Osteocyte (in vitro differentiated cells): ENCODE data around the gene SPHK2. TPM values are rescaled to one million over a fixed set of nuclear protein-coding genes. Genes with fewer than 3 reads are reported as not detected.

Experiments
- DNase-seq: peaks from one replicate; pipeline ENCODE4 v3.0.0; 2021; ENCODE audit warnings: mixed read lengths; ENCODE audit not compliant: unreplicated experiment; ENCODE audit errors: extremely low spot score
- H3K27ac Mint-ChIP-seq: one replicate; pipeline ENCODE4 v1.8.0; 2021; ENCODE audit warnings: mild to moderate bottlenecking, mixed read lengths; ENCODE audit not compliant: unreplicated experiment
- H3K27me3 Mint-ChIP-seq: one replicate; pipeline ENCODE4 v1.8.0; 2021; ENCODE audit warnings: mixed read lengths; ENCODE audit not compliant: unreplicated experiment
- H3K36me3 Mint-ChIP-seq: one replicate; pipeline ENCODE4 v1.8.0; 2021; ENCODE audit warnings: mixed read lengths; ENCODE audit not compliant: unreplicated experiment
- H3K4me1 Mint-ChIP-seq: one replicate; pipeline ENCODE4 v1.8.0; 2021; ENCODE audit warnings: mixed read lengths; ENCODE audit not compliant: unreplicated experiment
- H3K4me3 Mint-ChIP-seq: one replicate; pipeline ENCODE4 v1.8.0; 2021; ENCODE audit warnings: mild to moderate bottlenecking, moderate library complexity, mixed read lengths; ENCODE audit not compliant: unreplicated experiment
- H3K9me3 Mint-ChIP-seq: one replicate; pipeline ENCODE4 v1.8.0; 2021; ENCODE audit warnings: mixed read lengths; ENCODE audit not compliant: unreplicated experiment
- total RNA-seq: library from RNA; stranded (reverse); gene quantifications from 2 replicates; pipeline ENCODE4 v1.2.1, GENCODE V29; 2021
- TF ChIP-seq, protein P1 (sequence below): fragments of 200-600 bp; sonication (generic); IDR thresholded peaks from 2 replicates; pipeline ENCODE4 v1.5.0; 2021; ENCODE audit warnings: antibody characterized with exemption, mild to moderate bottlenecking, moderate library complexity

The SPHK2 gene
- total RNA-seq, 1 donor from 2014 or later = 34.7 TPM

DNA sequence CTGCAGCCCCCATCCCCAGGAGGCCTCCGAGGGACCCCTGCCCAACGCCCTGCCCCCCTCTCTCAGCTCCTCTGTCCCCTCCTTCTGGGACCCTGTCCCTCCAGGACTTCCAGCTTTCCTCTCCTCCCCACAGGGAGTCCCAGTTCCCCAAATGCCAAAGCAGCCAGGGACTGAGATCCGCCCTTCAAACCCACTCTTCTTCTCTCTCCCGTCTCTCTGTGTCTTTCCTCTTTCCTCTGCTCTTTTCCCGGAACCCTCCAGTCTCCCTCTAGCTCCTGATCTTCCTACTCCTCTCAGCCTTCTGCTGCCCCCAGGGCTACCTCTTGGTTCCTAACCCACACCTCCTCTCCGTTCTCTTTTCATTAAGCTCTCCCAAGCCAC lies 26.3 kb downstream of the SPHK2 start:
- TF ChIP-seq, protein P1, sequence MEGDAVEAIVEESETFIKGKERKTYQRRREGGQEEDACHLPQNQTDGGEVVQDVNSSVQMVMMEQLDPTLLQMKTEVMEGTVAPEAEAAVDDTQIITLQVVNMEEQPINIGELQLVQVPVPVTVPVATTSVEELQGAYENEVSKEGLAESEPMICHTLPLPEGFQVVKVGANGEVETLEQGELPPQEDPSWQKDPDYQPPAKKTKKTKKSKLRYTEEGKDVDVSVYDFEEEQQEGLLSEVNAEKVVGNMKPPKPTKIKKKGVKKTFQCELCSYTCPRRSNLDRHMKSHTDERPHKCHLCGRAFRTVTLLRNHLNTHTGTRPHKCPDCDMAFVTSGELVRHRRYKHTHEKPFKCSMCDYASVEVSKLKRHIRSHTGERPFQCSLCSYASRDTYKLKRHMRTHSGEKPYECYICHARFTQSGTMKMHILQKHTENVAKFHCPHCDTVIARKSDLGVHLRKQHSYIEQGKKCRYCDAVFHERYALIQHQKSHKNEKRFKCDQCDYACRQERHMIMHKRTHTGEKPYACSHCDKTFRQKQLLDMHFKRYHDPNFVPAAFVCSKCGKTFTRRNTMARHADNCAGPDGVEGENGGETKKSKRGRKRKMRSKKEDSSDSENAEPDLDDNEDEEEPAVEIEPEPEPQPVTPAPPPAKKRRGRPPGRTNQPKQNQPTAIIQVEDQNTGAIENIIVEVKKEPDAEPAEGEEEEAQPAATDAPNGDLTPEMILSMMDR = no peak
- Mint-ChIP-seq H3K27me3 (peaks cover 4% of the 10 kb centered on the region), H3K4me3 (peak overlapping the region; percentile 87), H3K9me3 (no peaks in the 10 kb centered on the region), H3K4me1 (peaks cover 30% of the 10 kb centered on the region), H3K27ac (peak overlapping the region; percentile 88), H3K36me3 (no peaks in the 10 kb centered on the region)
- no peak for DNase-seq

DNA sequence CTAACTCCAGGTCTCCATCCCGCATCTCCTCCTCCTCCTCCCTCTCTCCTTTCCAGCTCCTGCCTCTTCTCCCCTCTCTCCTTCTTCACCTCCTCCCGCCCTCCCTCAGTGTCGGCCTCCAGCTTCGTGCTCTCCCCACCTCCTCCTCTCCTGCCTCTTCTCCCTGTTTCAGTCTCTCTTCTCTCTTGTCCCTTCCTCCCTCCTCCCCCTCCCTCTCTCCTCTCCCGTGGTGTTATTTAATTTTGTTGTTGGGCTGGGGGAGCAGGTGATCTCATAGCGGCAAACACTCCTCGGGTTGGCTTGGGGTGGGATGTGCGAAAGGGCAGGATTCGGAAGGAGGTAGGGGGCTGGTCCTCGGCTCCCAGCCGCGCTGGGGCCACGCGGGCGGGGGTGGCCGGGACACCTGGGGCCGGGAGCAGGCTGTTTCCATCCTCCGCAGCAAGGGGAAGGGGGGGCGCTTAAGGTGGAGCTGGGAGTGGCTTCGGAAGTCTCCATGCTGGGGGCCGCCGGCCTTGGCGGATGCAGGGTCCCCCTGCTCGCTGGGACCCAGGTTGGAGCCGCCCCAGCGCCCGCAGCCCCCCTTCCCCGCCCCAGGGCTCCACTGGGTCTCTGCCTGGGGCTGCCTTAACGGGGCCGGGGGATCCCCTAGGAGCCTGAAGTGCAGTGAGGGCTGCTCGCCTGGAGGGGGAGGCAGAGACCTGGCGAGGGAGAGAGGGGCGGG lies 26.9 kb downstream of the SPHK2 start, which contains the start of gene CA11:
Gene CA11, minus strand, starts transcription at position 187 of the 721 bp plus-strand sequence. CDS start 555 bp downstream, outside the sequence.
- H3K9me3 Mint-ChIP-seq = no peaks in the 10 kb centered on the region
- peaks cover 4% of the 10 kb centered on the region for H3K27me3 Mint-ChIP-seq
- peaks cover 30% of the 10 kb centered on the region for H3K4me1 Mint-ChIP-seq
- no peaks in the 10 kb centered on the region for H3K36me3 Mint-ChIP-seq
- DNase-seq = peak; percentile 96
- H3K27ac Mint-ChIP-seq = peak within 1 kb of the TSS; percentile 88
- TF ChIP-seq, protein P1 = peak; percentile 89
- peak within 1 kb of the TSS; percentile 87 for H3K4me3 Mint-ChIP-seq

DNA sequence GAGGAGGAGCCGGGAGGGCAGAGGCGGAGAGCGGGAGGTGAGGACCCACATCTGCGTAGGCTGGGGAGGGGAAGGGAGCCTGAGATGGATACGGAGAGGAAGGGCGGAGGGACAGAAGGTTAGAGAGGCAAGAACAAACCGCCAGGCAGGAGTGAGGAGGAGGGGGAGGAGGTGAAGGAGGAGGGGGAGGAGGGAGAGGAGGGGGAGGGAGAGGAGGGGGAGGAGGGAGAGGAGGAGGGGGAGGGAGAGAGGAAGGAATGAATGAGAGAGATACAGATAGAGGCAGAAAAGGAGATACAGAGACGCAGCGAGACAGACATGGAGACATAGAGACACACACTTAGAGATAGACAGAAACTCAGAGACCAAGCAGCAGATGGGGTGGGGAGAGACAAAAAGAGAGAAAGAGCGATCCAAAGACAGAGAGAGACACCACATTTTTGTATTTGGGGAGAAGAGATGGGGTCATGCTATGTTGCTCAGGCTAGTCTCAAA lies 27.5 kb downstream of the SPHK2 start:
- Mint-ChIP-seq H3K27me3 (peaks cover 2% of the 10 kb centered on the region), H3K9me3 (no peaks in the 10 kb centered on the region), H3K4me3 (peak overlapping the region; percentile 57), H3K4me1 (peaks cover 30% of the 10 kb centered on the region), H3K36me3 (no peaks in the 10 kb centered on the region), H3K27ac (peak overlapping the region; percentile 54)
- no peak for DNase-seq
- TF ChIP-seq, protein P1 = no peak

DNA sequence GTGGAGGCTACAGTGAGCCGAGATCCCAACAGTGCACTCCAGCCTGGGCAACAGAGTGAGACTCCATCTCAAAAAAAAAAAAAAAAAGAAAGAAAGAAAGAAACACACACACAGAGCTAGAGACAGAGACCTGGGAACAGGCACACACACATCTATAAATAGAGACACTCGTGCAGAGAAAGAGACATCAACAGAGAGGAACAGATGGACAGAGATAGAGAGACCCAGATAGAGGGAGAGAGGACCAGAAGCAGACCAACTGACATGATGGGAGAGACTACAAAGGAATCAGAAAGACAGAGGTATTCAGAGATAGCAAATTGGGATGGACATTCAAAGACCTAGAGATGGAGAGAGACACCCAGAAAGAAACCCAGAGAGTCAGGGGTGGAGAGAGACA lies 28.8 kb downstream of the SPHK2 start:
- no peak for DNase-seq
- no peaks in the 10 kb centered on the region for H3K36me3 Mint-ChIP-seq
- H3K4me1 Mint-ChIP-seq = peaks cover 30% of the 10 kb centered on the region
- TF ChIP-seq, protein P1 = no peak
- H3K4me3 Mint-ChIP-seq = no peak overlapping the region
- H3K27ac Mint-ChIP-seq = peak overlapping the region; percentile 64
- H3K9me3 Mint-ChIP-seq = no peaks in the 10 kb centered on the region
- no peaks in the 10 kb centered on the region for H3K27me3 Mint-ChIP-seq

DNA sequence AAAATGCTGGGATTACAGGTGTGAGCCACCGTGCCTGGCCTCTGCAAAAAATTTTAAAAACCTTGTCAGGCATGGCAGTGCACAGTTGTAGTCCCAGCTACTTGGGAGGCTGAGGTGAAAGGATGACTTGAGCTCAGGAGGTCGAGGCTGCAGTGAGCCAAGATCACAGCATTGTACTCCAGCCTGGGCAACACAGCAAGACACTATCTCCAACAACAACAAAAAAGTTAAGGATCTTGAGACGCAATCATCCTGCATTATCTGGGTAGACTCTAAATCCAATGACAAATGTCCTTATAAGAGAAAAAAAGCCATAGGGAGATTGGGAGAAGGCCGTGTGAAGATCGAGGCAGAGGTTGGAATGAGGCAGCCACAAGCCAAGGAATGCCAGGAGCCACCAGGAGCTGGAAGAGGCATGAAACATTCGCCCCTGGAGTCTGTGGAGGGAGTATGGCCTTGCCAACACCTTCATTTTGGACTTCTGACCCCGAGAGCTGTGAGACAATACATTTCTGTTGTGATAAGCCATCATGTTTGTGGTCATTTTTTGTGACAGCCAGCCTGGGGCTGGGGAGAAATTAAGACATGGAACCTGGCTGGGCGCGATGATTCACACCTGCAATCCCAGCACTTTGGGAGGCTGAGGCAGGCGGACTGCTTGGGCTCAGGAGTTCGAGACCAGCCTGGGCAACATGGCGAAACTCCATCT lies 31.8 kb downstream of the SPHK2 start:
- DNase-seq = no peak
- TF ChIP-seq, protein P1 = no peak

More for the DNA sequence above, 31.8 kb downstream of the SPHK2 start:
- H3K4me3 Mint-ChIP-seq = no peak overlapping the region
- H3K27me3 Mint-ChIP-seq = no peaks in the 10 kb centered on the region
- no peak overlapping the region for H3K27ac Mint-ChIP-seq
- no peaks in the 10 kb centered on the region for H3K36me3 Mint-ChIP-seq
- H3K9me3 Mint-ChIP-seq = no peaks in the 10 kb centered on the region
- H3K4me1 Mint-ChIP-seq = peaks cover 24% of the 10 kb centered on the region
